ENCODE data around the gene CRYGC.

DNA sequence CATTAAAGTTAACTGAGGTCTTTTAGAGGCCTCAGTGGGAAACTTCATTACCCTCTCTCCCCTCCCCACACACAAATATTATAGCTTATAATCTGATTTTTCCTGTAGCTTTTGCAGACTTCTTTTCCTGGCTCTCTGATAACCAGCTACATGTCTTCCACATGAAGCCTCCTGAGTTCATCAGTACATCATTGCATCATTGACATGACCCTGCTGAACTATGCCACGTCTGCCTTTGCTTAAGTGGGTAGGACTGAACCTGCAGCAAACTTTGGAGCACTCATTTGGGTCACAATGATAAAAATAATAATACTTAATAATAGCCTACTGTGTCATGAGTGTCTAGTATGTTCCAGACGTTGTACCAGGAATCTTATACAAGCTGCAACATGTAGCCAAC is 26.8 kb upstream of the CRYGC start:
- TF ChIP-seq, protein P1, sequence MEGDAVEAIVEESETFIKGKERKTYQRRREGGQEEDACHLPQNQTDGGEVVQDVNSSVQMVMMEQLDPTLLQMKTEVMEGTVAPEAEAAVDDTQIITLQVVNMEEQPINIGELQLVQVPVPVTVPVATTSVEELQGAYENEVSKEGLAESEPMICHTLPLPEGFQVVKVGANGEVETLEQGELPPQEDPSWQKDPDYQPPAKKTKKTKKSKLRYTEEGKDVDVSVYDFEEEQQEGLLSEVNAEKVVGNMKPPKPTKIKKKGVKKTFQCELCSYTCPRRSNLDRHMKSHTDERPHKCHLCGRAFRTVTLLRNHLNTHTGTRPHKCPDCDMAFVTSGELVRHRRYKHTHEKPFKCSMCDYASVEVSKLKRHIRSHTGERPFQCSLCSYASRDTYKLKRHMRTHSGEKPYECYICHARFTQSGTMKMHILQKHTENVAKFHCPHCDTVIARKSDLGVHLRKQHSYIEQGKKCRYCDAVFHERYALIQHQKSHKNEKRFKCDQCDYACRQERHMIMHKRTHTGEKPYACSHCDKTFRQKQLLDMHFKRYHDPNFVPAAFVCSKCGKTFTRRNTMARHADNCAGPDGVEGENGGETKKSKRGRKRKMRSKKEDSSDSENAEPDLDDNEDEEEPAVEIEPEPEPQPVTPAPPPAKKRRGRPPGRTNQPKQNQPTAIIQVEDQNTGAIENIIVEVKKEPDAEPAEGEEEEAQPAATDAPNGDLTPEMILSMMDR (conservative IDR thresholded peaks at IDR 0.05): no peak
- TF ChIP-seq EZH2 (IDR thresholded peaks at IDR 0.05; ENCODE audit: low read depth): no peak

All from PC-9 (cell line).